HG02763 (cell line): ENCODE results near the gene C1orf35.

Experiments
- ATAC-seq: cut with Tn5 transposase; IDR thresholded peaks from one replicate; pipeline ENCODE4 v1.9.1; 2021; ENCODE audit warnings: mild to moderate bottlenecking, moderate library complexity; ENCODE audit not compliant: unreplicated experiment

The C1orf35 gene

GRCh38 chr1:228082214-228082917, 20.8 kb downstream of the C1orf35 start, which contains the start of gene ARF1:
Gene ARF1, plus strand, starts transcription at chr1:228082708. Its CDS starts 14,407 bp downstream, at chr1:228097115.
- peak; percentile 80 for ATAC-seq

- peak; percentile 1 for ATAC-seq
Measured at GRCh38 chr1:228081578-228082213, 21.4 kb downstream of the C1orf35 start.

- ATAC-seq, result no peak
Measured at GRCh38 chr1:228081144-228081543, 22.0 kb downstream of the C1orf35 start.

- no peak for ATAC-seq
Measured at GRCh38 chr1:228079601-228080263, 23.4 kb downstream of the C1orf35 start.

GRCh38 chr1:228079013-228079412, 24.1 kb downstream of the C1orf35 start:
- no peak for ATAC-seq

- no peak for ATAC-seq
Measured at GRCh38 chr1:228077565-228078330, 25.4 kb downstream of the C1orf35 start.

GRCh38 chr1:228076796-228077430, 26.2 kb downstream of the C1orf35 start:
- ATAC-seq, result no peak

GRCh38 chr1:228075801-228076271, 27.3 kb downstream of the C1orf35 start:
- ATAC-seq, result no peak

GRCh38 chr1:228074954-228075730, 28.0 kb downstream of the C1orf35 start:
- ATAC-seq, result no peak

GRCh38 chr1:228073857-228074545, 29.1 kb downstream of the C1orf35 start:
- no peak for ATAC-seq

- no peak for ATAC-seq
Measured at GRCh38 chr1:228073061-228073856, 29.9 kb downstream of the C1orf35 start.

- no peak for ATAC-seq
Measured at GRCh38 chr1:228072658-228073043, 30.5 kb downstream of the C1orf35 start.

- no peak for ATAC-seq
Measured at GRCh38 chr1:228071839-228072657, 31.1 kb downstream of the C1orf35 start.

GRCh38 chr1:228070851-228071250, 32.3 kb downstream of the C1orf35 start:
- ATAC-seq, result no peak

- ATAC-seq, result no peak
Measured at GRCh38 chr1:228070173-228070572, 33.0 kb downstream of the C1orf35 start.

GRCh38 chr1:228068359-228068758, 34.8 kb downstream of the C1orf35 start:
- ATAC-seq, result no peak

- ATAC-seq, result no peak
Measured at GRCh38 chr1:228066891-228067654, 36.1 kb downstream of the C1orf35 start.
